ENCODE measurements around the gene C20orf144.

DNA sequence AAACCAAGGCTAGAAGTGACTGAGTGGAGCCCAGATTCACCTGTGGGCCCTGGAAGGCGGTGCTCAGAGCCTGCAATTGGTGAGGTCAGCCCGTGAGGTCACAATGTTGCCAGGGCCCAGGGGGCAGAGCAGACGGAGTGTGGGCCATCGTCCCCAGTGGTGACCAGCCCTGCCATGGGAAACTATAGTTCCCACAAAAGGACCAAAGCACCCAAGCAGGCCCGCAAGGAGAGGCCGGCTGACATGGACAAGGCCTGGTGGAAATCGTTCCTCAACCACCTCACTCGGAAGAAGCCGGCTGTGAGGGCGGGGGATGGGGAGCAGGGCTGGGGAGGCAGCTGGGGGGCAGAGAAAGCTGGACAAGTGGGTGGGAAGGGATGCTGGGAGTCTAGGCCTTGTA, at the start of gene C20orf144:
- TF ChIP-seq MYC (IDR thresholded peaks at IDR 0.05; ENCODE audit: borderline replicate concordance, low read length): no peak
- TF ChIP-seq RNF2 (IDR thresholded peaks at IDR 0.05; ENCODE audit: borderline replicate concordance, low read depth): no peak
- TF ChIP-seq ZFP36 (IDR thresholded peaks at IDR 0.05; ENCODE audit: borderline replicate concordance, partially characterized antibody): no peak
- TF ChIP-seq RARB (CRISPR knock-in tag; IDR thresholded peaks at IDR 0.05): no peak
- no peak for TF ChIP-seq CTCF (IDR thresholded peaks at IDR 0.05)
- no peak for TF ChIP-seq REST (IDR thresholded peaks at IDR 0.05)
- no peak for TF ChIP-seq RFX5 (IDR thresholded peaks at IDR 0.05)
- no peak for TF ChIP-seq ZNF302 (CRISPR knock-in tag; IDR thresholded peaks at IDR 0.05)
- TF ChIP-seq MAX (IDR thresholded peaks at IDR 0.05): no peak
- no peak for TF ChIP-seq POLR2A (IDR thresholded peaks at IDR 0.05; ENCODE audit: low read length)
- no peak for TF ChIP-seq EP300 (IDR thresholded peaks at IDR 0.05)
- no peak for TF ChIP-seq RCOR1 (IDR thresholded peaks at IDR 0.05; ENCODE audit: low read depth, low read length)

All from A549 (cell line).